A673 (cell line): ENCODE measurements around the gene CNIH4.

Experiments
- EZH2 ChIP-seq: fragments of 200-600 bp; sonication (generic); IDR thresholded peaks from 2 replicates; pipeline ENCODE4 v1.6.1; 2017; ENCODE audit warnings: borderline replicate concordance, low read depth, mild to moderate bottlenecking, mixed read lengths, antibody characterized with exemption, low read length; ENCODE audit not compliant: poor library complexity, severe bottlenecking
- TF ChIP-seq, protein P1 (sequence below): fragments of 300-800, 200-600 bp; sonication (generic); conservative IDR thresholded peaks from 2 replicates; pipeline ENCODE4 v1.5.1; 2017; ENCODE audit warnings: low read depth, mild to moderate bottlenecking, antibody characterized with exemption, low read length, moderate library complexity, mixed read lengths

DNA sequence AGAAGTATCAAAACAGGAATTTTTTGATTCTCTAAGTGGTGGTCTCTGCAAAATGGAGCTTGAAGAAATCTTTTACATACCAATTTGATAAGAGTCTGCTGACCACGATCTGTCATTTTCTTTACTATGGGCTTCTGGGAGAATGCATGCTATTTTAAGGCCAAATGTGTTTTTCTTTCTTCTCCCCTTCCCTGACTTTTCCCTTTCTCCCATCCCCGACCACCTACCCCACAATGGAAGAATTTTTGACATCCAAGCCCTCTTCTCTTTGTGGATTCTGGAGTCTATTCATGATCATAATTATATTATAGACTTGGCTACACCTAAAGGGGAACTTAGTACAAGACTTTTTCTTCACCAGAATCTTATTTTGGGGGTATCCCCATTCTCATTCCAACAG, 31.3 kb downstream of the CNIH4 start:
- TF ChIP-seq, protein P1, sequence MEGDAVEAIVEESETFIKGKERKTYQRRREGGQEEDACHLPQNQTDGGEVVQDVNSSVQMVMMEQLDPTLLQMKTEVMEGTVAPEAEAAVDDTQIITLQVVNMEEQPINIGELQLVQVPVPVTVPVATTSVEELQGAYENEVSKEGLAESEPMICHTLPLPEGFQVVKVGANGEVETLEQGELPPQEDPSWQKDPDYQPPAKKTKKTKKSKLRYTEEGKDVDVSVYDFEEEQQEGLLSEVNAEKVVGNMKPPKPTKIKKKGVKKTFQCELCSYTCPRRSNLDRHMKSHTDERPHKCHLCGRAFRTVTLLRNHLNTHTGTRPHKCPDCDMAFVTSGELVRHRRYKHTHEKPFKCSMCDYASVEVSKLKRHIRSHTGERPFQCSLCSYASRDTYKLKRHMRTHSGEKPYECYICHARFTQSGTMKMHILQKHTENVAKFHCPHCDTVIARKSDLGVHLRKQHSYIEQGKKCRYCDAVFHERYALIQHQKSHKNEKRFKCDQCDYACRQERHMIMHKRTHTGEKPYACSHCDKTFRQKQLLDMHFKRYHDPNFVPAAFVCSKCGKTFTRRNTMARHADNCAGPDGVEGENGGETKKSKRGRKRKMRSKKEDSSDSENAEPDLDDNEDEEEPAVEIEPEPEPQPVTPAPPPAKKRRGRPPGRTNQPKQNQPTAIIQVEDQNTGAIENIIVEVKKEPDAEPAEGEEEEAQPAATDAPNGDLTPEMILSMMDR = no peak
- no peak for TF ChIP-seq EZH2
